HFF-Myc (cell line): ENCODE measurements around the gene PANK3.
"Not testable (repeated sequence)": the region's sequence is repeated elsewhere in the genome, so short reads cannot be mapped to it uniquely, and the experiment has no call there.

Source experiments
- DNase-seq: peaks from one replicate; pipeline ENCODE4 v3.0.0-alpha.2; 2011; ENCODE audit warnings: low read depth; ENCODE audit errors: extremely low read depth
- H3K4me3 ChIP-seq: replicated peaks from 2 replicates; pipeline ENCODE4 v1.5.1; 2011; ENCODE audit warnings: low read depth, mild to moderate bottlenecking, control low read depth, low read length
- TF ChIP-seq, protein P1 (sequence below): IDR thresholded peaks from 2 replicates; pipeline ENCODE4 v1.5.1; 2012; ENCODE audit warnings: mild to moderate bottlenecking, low read depth, low read length, control low read depth; ENCODE audit errors: missing control alignments

The PANK3 gene

DNA sequence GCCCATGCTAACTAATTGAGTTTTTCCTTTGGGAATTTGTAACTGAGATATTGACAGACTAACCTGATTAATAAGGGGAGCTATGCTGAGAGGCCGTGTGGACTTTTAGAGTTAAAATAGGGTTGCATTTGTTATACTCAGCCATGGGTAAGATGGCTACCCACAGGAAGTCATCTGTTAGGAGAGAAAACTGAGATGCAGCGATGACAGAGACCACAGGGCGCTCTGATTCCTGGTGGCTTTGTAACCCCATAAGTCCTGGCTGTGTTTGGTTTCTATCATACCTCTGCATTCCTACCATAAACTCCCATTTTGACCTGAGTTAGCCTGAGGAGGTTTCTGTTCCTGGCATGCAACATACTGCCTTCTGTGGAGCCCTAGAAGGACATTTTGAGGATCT lies 19.5 kb upstream of the PANK3 start:
- no peak overlapping the region for H3K4me3 ChIP-seq
- TF ChIP-seq, protein P1, sequence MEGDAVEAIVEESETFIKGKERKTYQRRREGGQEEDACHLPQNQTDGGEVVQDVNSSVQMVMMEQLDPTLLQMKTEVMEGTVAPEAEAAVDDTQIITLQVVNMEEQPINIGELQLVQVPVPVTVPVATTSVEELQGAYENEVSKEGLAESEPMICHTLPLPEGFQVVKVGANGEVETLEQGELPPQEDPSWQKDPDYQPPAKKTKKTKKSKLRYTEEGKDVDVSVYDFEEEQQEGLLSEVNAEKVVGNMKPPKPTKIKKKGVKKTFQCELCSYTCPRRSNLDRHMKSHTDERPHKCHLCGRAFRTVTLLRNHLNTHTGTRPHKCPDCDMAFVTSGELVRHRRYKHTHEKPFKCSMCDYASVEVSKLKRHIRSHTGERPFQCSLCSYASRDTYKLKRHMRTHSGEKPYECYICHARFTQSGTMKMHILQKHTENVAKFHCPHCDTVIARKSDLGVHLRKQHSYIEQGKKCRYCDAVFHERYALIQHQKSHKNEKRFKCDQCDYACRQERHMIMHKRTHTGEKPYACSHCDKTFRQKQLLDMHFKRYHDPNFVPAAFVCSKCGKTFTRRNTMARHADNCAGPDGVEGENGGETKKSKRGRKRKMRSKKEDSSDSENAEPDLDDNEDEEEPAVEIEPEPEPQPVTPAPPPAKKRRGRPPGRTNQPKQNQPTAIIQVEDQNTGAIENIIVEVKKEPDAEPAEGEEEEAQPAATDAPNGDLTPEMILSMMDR: no peak
- no peak for DNase-seq

DNA sequence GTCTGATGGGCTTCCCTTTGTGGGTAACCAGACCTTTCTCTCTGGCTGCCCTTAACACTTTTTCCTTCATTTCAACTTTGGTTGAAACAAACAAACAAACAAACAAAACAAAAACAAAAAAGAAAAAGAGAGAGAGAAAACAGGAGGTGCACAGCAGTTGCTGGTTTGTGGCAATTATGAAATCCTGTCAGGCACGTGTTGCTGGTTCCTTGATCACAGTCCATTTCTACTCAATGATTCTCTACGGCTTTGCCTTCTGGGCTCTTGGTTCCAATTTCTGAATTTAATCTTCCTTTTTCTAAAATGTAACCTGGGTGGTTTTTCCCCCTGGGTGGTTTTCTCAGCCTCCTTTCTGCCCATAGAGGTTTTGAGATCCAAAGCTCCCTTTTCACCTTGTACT lies 17.8 kb upstream of the PANK3 start:
- TF ChIP-seq, protein P1: no peak
- no peak overlapping the region for H3K4me3 ChIP-seq
- DNase-seq: no peak

DNA sequence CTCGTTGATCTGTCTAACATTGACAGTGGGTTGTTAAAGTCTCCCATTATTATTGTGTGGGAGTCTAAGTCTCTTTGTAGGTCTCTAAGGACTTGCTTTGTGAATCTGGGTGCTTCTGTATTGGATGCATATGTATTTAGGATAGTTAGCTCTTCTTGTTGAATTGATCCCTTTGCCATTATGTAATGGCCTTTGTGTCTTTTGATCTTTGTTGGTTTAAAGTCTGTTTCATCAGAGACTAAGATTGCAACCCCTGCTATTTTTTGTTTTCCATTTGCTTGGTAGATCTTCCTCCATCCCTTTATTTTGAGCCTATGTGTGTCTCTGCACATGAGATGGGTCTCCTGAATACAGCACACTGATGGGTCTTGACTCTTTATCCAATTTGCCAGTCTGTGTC lies 17.0 kb upstream of the PANK3 start:
- H3K4me3 ChIP-seq, DNase-seq: not testable (repeated sequence)

DNA sequence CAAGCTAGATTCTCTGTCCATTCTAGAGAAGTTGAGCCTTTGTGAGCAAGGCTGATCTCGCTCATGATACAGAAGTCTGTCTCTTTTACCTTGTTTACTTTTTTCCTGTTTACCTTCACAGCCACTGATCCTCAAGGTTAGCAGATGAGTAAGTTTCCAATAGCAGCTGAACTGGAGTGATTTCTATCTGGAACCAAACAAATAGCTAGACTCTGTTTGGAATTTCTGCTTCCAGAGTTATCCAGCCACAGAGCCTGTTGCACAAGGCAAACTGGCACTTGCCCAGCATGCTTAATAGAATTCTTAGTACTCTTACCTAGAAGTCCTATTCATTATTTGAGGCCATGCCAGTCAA lies 12.8 kb upstream of the PANK3 start:
- H3K4me3 ChIP-seq: no peak overlapping the region
- DNase-seq: no peak
- TF ChIP-seq, protein P1: no peak

DNA sequence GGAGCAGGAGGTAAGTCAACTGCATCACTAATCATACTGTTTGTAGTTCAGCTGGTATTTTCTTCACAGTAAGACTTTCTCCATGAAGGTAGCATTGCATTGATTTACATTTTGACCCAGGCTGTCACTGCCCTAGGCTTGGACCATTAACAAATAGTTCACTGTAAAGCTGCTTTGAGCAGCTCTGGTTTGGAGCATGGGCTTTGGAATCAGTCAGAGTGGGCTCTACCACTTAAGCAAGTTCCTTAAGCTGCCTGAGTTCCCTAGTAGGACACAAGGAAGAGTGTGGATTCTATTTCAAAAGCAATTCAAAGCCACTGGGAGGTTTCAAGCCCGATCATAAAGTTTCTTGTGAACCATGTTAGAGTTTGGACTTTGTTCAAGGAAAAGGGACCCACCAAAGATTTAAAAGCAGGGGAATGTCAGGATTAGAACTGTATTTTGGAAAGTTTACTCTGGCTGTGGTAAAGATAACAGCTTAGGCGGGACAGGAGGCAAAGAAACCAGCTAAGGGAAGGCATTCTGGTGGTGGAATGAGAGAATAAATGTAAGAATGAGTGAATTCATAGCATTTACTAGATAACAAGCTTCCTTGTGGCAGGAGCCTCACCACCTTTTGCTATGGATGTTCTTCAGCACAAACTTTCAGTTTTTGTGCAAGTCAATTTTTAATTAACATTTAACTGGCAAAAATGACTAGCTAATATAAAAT lies 12.3 kb upstream of the PANK3 start:
- TF ChIP-seq, protein P1: no peak
- no peak for DNase-seq

DNA sequence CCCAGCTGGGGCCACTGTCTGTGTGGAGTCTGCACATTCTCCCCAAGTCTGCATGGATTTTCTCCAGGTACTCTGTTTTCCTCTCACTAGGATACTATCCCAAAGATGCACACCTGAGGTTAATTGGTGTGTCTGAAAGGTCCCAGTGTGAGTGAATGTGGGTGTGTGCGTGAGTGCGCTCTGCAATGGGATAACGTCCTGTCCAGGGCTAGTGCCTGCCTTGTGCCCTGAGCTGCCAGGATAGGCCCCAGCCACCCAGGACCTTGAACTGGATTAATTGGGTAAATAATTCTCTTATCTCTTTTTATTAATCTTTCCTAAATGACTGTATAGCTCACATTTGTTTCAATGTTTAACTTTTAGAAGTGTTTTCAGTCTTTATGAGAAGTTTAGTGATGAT lies 11.5 kb upstream of the PANK3 start:
- no peak for DNase-seq
- TF ChIP-seq, protein P1: no peak
- no peak overlapping the region for H3K4me3 ChIP-seq

More for the DNA sequence above, 12.3 kb upstream of the PANK3 start:
- H3K4me3 ChIP-seq: no peak overlapping the region

DNA sequence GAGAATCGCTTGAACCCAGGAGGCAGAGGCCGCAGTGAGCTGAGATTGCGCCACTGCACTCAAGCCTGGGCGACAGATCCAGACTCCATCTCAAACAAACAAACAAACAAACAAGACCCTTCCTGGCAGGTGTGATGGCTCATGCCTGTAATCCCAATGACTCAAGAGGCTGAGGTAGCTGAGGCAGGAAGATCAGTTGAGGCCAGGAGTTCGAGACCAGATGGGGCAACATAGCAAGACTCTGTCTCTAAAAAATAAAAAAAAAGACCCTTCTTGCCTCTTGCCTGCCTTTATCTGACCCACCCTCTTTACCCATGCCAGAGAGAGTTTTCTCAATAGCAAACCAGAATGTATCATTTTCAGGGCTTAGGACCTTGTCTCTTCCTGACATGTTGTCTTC lies 8.8 kb upstream of the PANK3 start:
- TF ChIP-seq, protein P1: no peak
- H3K4me3 ChIP-seq: no peak overlapping the region
- DNase-seq: no peak
